Activated CD8-positive, alpha-beta T cell treated with anti-CD3 and anti-CD28 coated beads, Interleukin-2, amount 10 ng/mL, durations not matched to agents 7 days and 5 days (primary cell): ENCODE data around the gene TEX12. TPM values are rescaled to one million over a fixed set of nuclear protein-coding genes. Genes with fewer than 3 reads are reported as not detected.
A peak's percentile ranks its signal among the peaks of the same experiment; 100 is the strongest.

Experiments
- ATAC-seq: fragments of 150-1000 bp; cut with Tn5 transposase; one replicate; pipeline ENCODE4 v1.10.0; 2021; ENCODE audit warnings: moderate library complexity
- CTCF ChIA-PET: fragments of 350-600 bp; sonication (Branson Sonifier 250); formaldehyde crosslinking; loops from one replicate; lab custom pipeline; 2021; ENCODE audit warnings: antibody characterized with exemption; lab: Charles Lee
- POLR2A ChIA-PET: fragments of 350-600 bp; sonication (Branson Sonifier 250); formaldehyde crosslinking; loops from one replicate; lab custom pipeline; 2021; ENCODE audit warnings: antibody characterized with exemption; lab: Charles Lee
- DNase-seq: peaks from one replicate; pipeline ENCODE4 v3.0.0-alpha.2; 2020
- H3K27ac Mint-ChIP-seq: one replicate; pipeline ENCODE4 v1.8.0; 2021; ENCODE audit warnings: mild to moderate bottlenecking, mixed read lengths
- H3K27me3 Mint-ChIP-seq: one replicate; pipeline ENCODE4 v1.8.0; 2021; ENCODE audit warnings: low read depth, mixed read lengths
- H3K36me3 Mint-ChIP-seq: one replicate; pipeline ENCODE4 v1.8.0; 2021; ENCODE audit warnings: low read depth, mixed read lengths
- H3K4me1 Mint-ChIP-seq: one replicate; pipeline ENCODE4 v1.8.0; 2021; ENCODE audit warnings: low read depth, mixed read lengths
- H3K4me3 Mint-ChIP-seq: one replicate; pipeline ENCODE4 v1.8.0; 2021; ENCODE audit warnings: mild to moderate bottlenecking, mixed read lengths
- H3K9me3 Mint-ChIP-seq: one replicate; pipeline ENCODE4 v1.8.0; 2022; ENCODE audit warnings: mixed read lengths; ENCODE audit not compliant: insufficient read depth
- total RNA-seq, 2 experiments: library from RNA; stranded (reverse); gene quantifications; one replicate each; pipeline ENCODE4 v1.2.3, GENCODE V29; 2021

TEX12 gene
- total RNA-seq, 2 experiments from 2014 or later, result not detected

DNA sequence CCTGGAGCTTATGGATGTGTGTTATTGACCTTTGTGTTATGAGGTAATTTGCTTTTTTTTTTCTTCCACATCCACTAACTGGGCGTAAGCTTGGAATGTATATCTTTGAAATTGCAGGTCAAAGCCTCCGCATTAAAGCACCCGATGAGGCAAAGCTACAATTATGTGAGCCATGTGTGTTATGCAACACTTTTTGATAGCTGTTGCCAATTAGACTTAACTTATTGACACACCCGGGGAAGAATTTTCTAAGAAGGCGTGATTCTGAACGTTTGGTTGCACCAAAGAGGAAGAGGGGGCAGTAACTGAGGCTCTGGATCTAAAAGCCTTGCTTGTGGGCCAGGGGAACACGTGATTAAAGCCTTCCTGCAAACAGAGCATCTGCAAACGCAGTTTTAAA lies 610 bp upstream of the TEX12 start:
- H3K36me3 Mint-ChIP-seq, result no peaks in the 10 kb centered on the region
- POLR2A ChIA-PET, result no interaction called here
- H3K4me1 Mint-ChIP-seq, result peaks cover 7% of the 10 kb centered on the region
- H3K4me3 Mint-ChIP-seq, result no peak overlapping the region
- ATAC-seq, result no peak
- no peaks in the 10 kb centered on the region for H3K9me3 Mint-ChIP-seq
- H3K27ac Mint-ChIP-seq, result no peak overlapping the region
- peaks cover 27% of the 10 kb centered on the region for H3K27me3 Mint-ChIP-seq
- CTCF ChIA-PET, result interaction anchor here (0.8 kb wide), 1 partner anchor 9 kb away, joined by 3 read pairs; the partner anchor contains the start of gene BCO2
- no peak for DNase-seq

DNA sequence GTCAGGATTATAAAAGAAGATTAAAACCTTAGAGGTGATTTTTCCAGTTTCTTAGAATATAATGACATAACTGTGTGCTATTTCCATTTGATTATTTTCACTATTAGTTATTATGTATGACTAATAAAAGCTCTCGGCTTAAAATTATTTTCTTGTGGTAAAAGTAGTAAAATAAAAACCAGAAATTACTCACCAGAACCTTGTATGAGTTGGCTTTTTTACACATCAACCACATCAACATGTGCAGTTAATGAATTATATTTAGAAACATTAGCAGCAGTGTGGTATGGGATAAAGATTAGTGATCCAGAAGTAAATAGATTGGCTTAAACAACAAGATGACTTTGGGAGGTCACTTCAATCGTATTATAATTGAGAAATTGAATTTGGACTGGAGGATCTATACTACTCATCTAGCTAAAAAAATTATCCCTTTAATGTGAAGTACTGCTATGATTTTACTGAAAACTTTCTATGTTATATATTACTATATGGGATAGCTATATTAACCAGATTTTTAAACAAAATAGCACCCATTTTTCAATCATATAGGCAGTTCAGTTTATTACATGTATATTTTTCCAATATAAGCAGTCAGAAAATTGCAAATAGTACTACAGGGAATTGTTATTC lies 5.3 kb downstream of the TEX12 start:
- no peaks in the 10 kb centered on the region for H3K9me3 Mint-ChIP-seq
- no peak overlapping the region for H3K27ac Mint-ChIP-seq
- POLR2A ChIA-PET, result interaction anchor here (0.6 kb wide), 1 partner anchor 302 kb away, joined by 3 read pairs; no protein-coding TSS in a partner anchor
- no peak for ATAC-seq
- no peaks in the 10 kb centered on the region for H3K36me3 Mint-ChIP-seq
- H3K27me3 Mint-ChIP-seq, result peaks cover 12% of the 10 kb centered on the region
- CTCF ChIA-PET, result interaction anchor here (0.9 kb wide), 1 partner anchor 43 kb away, joined by 3 read pairs; no protein-coding TSS in a partner anchor
- H3K4me3 Mint-ChIP-seq, result no peak overlapping the region
- DNase-seq, result no peak
- H3K4me1 Mint-ChIP-seq, result peaks cover 12% of the 10 kb centered on the region

DNA sequence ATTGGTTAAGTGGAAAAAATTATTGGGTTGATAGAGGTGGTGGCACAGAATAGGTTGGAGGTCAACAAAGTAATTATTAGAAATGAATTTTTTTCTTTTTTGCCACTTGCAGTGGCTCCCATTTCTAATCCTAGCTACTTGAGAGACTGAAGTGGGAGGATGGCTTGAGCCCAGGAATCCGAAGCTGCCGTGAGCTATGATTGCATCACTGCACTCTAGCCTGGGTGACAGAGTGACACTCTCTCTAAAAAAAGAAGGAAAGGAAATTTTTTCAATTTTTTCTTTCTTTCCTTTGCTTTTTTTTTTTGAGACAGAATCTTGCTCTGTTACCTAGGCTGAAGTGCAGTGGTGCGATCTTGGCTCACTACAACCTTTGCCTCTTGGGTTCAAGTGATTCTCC lies 6.0 kb downstream of the TEX12 start:
- ChIA-PET CTCF (no interaction called here), POLR2A (no interaction called here)
- DNase-seq (no peak), ATAC-seq (no peak)
- peaks cover 12% of the 10 kb centered on the region for H3K4me1 Mint-ChIP-seq
- H3K27ac Mint-ChIP-seq, result no peak overlapping the region
- no peak overlapping the region for H3K4me3 Mint-ChIP-seq
- H3K36me3 Mint-ChIP-seq, result no peaks in the 10 kb centered on the region
- no peaks in the 10 kb centered on the region for H3K9me3 Mint-ChIP-seq
- H3K27me3 Mint-ChIP-seq, result peaks cover 14% of the 10 kb centered on the region

DNA sequence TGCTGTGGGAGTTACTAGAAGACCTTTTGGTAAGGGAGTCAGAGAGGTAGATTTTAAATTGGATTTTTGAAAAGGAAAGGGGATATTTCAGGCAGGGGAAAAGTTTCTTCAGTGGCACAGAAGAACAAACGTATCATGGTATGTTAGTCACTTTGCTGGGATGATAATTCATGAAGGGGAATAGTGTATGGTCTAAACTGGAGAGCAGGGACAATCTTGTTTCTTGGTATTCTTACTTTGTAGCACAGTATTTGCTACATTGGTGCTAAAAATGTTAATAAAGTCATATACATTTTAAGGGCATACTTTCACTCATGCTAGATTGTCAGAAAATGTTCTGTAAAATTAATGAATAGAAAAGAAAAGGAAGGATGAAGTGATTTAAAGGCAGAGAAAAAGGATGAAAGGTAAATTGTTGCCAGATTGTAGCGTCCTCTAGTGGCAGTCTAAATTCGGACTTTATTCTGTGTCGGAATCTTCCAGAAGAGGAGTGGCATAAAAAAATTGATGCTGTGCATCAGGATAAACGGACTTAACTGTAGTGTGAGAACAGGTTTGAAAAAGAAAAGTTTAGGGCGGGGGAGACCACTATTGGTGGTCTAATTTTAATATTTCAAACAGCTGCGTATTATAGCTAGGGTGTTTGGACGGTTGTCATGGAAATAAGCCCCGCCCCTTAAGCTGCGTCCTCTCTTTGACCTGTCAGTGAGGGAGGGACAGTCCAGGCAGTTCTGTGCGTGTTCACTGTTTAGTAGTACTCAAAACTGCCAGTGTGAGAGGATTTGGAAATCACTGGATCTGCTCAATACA lies 7.8 kb downstream of the TEX12 start, which contains the start of gene BCO2:
TSS of gene BCO2 (plus strand) at position 724 of the 810 bp plus-strand sequence. CDS start 90 bp downstream, outside the sequence.
- DNase-seq (peak; percentile 65), ATAC-seq (peak; percentile 84)
- peaks cover 23% of the 10 kb centered on the region for H3K27me3 Mint-ChIP-seq
- H3K4me3 Mint-ChIP-seq, result peak within 1 kb of the TSS; percentile 44
- H3K9me3 Mint-ChIP-seq, result no peaks in the 10 kb centered on the region
- peaks cover 19% of the 10 kb centered on the region for H3K4me1 Mint-ChIP-seq
- ChIA-PET POLR2A (no interaction called here), CTCF (interaction anchor here (0.5 to 2.5 kb wide), 15 partner anchors 8 to 577 kb away, joined by 3 to 13 read pairs (median 3); partner anchors contain the start of genes SDHD, TEX12 and TIMM8B)
- H3K27ac Mint-ChIP-seq, result no peak within 1 kb of the TSS
- no peaks in the 10 kb centered on the region for H3K36me3 Mint-ChIP-seq

DNA sequence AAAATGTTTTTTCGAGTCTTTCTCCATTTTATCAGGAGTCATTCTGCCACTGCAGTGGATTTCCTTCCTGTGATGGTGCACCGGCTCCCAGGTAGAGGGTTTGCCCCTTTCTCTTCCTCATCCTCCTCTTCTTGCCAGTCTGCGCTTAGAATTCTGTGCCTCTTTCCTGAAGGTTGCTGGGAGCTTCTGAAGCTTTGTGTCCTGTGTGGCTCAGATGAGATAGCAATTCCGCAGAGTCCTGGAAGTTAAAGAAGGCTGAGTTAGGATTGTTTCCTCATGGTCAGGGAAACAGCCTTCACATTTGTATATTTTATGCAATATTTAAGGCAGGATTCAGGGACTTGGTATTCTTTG lies 8.4 kb downstream of the TEX12 start:
- H3K9me3 Mint-ChIP-seq, result no peaks in the 10 kb centered on the region
- POLR2A ChIA-PET, result no interaction called here
- H3K36me3 Mint-ChIP-seq, result no peaks in the 10 kb centered on the region
- no peak for DNase-seq
- ATAC-seq, result no peak
- peaks cover 23% of the 10 kb centered on the region for H3K27me3 Mint-ChIP-seq
- CTCF ChIA-PET, result interaction anchor here (0.5 to 2.5 kb wide), 15 partner anchors 8 to 578 kb away, joined by 3 to 13 read pairs (median 3); partner anchors contain the start of genes SDHD, TEX12 and TIMM8B
- H3K4me1 Mint-ChIP-seq, result peaks cover 19% of the 10 kb centered on the region
- H3K4me3 Mint-ChIP-seq, result no peak overlapping the region
- no peak overlapping the region for H3K27ac Mint-ChIP-seq

DNA sequence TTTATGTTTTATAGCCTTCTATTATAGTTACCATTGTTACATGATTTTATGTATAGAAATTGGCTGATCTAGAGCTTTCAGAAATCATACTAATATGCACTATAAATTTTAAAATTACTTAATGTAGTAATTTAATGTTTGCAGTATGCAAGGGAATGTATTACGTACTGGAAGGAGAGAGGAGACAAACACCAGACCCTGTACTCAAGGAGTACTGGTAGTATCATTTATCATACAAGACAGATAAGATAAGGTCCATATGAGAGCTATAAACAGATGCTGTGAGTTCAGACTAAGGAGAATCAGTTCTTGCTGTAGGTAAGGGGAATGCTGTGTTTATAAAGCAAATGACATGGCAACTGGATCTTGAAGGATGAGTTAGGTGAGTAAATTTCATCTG lies 8.9 kb downstream of the TEX12 start:
- ATAC-seq, result no peak

DNA sequence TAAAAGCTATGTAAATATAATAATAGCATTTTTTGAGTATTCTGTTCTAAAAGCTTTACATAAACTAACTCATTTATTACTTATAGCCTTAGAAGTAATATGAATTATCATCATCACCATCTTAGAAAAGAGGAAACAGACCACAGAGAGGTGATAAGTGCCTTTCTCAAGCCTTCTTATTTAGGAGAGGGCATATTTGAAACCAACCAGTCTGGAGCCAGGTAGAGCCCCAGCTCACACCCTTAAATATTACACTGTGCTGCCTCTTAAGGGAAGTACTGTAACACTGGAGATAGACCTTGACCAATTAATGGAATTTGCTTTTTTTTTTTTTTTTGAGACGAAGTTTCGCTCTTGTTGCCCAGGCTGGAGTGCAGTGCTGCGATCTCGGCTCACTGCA lies 10.4 kb downstream of the TEX12 start:
- CTCF ChIA-PET, result interaction anchor here (0.6 kb wide), 1 partner anchor 102 kb away, joined by 3 read pairs; no protein-coding TSS in a partner anchor
- H3K36me3 Mint-ChIP-seq, result no peaks in the 10 kb centered on the region
- ATAC-seq (no peak), DNase-seq (no peak)
- H3K27ac Mint-ChIP-seq, result no peak overlapping the region
- H3K4me3 Mint-ChIP-seq, result no peak overlapping the region
- peaks cover 23% of the 10 kb centered on the region for H3K27me3 Mint-ChIP-seq
- POLR2A ChIA-PET, result no interaction called here
- peaks cover 19% of the 10 kb centered on the region for H3K4me1 Mint-ChIP-seq
- no peaks in the 10 kb centered on the region for H3K9me3 Mint-ChIP-seq

More for the DNA sequence above, 8.9 kb downstream of the TEX12 start:
- Mint-ChIP-seq H3K36me3 (no peaks in the 10 kb centered on the region), H3K27me3 (peaks cover 23% of the 10 kb centered on the region), H3K4me3 (no peak overlapping the region), H3K9me3 (no peaks in the 10 kb centered on the region), H3K27ac (no peak overlapping the region), H3K4me1 (peaks cover 19% of the 10 kb centered on the region)
- ChIA-PET CTCF (interaction anchor here (0.9 to 2.5 kb wide), 6 partner anchors 13 to 89 kb away, joined by 3 to 13 read pairs (median 5); partner anchors contain the start of genes SDHD and TIMM8B), POLR2A (no interaction called here)
- no peak for DNase-seq

DNA sequence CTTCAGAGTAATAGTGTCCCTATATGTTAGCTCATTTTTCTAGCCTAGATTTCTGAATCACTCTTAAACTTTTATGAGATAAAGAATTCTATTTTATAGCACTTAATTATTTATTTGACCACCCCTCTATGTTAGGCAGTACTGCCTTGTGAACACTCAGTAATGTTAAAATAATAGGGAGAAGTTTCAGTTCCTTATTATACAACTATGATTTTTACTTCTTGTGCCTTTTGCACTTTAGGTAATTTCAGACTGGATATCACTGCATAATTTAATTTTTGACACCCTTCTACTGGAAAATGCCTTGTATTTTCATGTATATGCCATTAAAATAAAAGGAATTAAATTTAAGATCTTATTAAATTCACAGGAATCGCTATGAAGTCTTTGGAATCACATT lies 11.3 kb downstream of the TEX12 start:
- Mint-ChIP-seq H3K27me3 (peaks cover 23% of the 10 kb centered on the region), H3K27ac (no peak overlapping the region), H3K4me1 (peaks cover 19% of the 10 kb centered on the region), H3K36me3 (no peaks in the 10 kb centered on the region), H3K9me3 (no peaks in the 10 kb centered on the region), H3K4me3 (no peak overlapping the region)
- no peak for ATAC-seq
- DNase-seq, result no peak
- POLR2A ChIA-PET, result no interaction called here
- CTCF ChIA-PET, result no interaction called here

DNA sequence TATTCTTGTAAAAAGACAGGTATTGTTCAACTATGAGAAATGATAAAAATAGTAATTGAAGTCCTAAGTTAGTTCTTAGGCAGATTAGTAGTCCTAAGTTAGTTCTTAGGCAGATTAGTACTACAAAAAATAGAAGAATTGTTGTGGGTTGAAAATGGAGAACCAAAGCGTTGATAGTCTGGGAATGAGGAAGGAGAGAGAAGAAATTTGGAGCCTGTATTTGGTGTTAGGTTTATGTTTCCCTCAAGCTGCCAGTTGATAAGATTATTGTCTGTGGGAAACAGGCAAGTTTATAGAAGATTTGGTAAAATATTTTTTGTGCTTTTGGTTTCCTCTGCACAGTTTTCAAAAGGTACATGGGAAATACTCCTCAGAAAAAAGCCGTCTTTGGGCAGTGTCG lies 11.8 kb downstream of the TEX12 start:
- Mint-ChIP-seq H3K36me3 (no peaks in the 10 kb centered on the region), H3K4me3 (no peak overlapping the region), H3K9me3 (no peaks in the 10 kb centered on the region), H3K4me1 (peaks cover 19% of the 10 kb centered on the region), H3K27me3 (peaks cover 23% of the 10 kb centered on the region), H3K27ac (no peak overlapping the region)
- CTCF ChIA-PET, result no interaction called here
- POLR2A ChIA-PET, result no interaction called here
- ATAC-seq, result no peak
- DNase-seq, result no peak

DNA sequence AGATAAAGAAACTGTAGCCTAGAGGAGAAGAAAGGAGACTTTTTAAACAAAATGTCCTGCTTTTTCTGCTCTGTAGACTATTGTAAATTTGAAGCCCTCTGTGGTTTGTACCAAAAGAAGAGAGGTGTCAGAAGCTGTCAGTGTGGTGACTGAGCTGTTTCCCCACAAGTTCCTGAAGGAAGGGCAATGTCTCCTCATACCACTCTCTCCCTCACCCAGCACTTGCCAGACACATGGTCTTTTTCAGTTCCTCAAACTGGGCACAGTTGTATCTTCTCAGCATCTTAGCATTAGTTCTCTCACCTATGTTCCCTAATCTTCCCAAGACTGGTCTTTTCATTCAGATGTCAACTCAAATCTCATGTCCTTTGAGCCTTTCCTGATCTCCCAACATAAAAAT lies 12.4 kb downstream of the TEX12 start:
- Mint-ChIP-seq H3K4me3 (no peak overlapping the region), H3K36me3 (no peaks in the 10 kb centered on the region)
- no peak for ATAC-seq

DNA sequence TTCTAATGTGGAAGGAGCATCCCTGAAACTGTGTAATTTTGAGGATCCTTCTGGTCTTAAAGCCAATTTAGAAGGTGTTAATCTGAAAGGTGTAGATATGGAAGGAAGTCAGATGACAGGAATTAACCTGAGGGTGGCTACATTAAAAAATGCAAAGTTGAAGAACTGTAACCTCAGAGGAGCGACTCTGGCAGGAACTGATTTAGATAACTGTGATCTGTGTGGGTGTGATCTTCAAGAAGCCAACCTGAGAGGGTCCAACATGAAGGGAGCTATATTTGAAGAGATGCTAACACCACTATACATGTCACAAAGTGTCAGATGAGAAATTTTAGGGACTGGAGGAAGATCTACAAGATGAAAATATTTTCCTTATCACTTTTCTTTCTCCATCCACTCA lies 15.7 kb downstream of the TEX12 start:
- Mint-ChIP-seq H3K27ac (no peak overlapping the region), H3K36me3 (no peaks in the 10 kb centered on the region), H3K4me1 (peaks cover 7% of the 10 kb centered on the region), H3K9me3 (no peaks in the 10 kb centered on the region), H3K27me3 (peaks cover 15% of the 10 kb centered on the region), H3K4me3 (no peak overlapping the region)
- ATAC-seq (no peak), DNase-seq (no peak)
- ChIA-PET CTCF (no interaction called here), POLR2A (no interaction called here)

More for the DNA sequence above, 12.4 kb downstream of the TEX12 start:
- Mint-ChIP-seq H3K4me1 (peaks cover 18% of the 10 kb centered on the region), H3K9me3 (no peaks in the 10 kb centered on the region), H3K27me3 (peaks cover 23% of the 10 kb centered on the region), H3K27ac (no peak overlapping the region)
- CTCF ChIA-PET, result no interaction called here
- POLR2A ChIA-PET, result no interaction called here
- no peak for DNase-seq

DNA sequence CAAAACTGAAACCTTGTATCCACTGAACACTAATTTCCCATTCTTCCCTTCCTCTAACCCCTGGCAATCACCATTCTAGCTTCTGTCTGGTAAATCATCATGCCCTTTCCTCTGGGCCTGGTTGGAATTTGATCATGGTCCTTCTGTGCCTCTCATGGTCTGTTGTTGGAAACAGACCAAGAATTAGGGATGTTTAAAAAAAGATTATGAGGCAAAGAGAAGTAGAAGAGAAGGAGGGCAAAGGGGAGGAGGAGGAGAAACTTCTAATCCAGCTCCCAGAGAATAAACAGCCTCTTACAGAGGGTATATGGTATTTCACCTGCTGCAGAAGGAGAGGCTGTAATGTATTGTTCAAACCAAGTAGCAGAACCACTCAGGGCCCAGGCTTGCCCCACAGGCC lies 18.7 kb downstream of the TEX12 start:
- CTCF ChIA-PET, result no interaction called here
- Mint-ChIP-seq H3K9me3 (no peaks in the 10 kb centered on the region), H3K27me3 (peaks cover 5% of the 10 kb centered on the region), H3K4me3 (no peak overlapping the region), H3K27ac (no peak overlapping the region), H3K4me1 (no peaks in the 10 kb centered on the region), H3K36me3 (no peaks in the 10 kb centered on the region)
- ATAC-seq, result no peak
- POLR2A ChIA-PET, result interaction anchor here (0.6 kb wide), 1 partner anchor 108 kb away, joined by 4 read pairs; no protein-coding TSS in a partner anchor
- DNase-seq, result no peak
